HFF-Myc (cell line): ENCODE results near the gene LYRM4.

Source experiments
- DNase-seq: peaks from one replicate; pipeline ENCODE4 v3.0.0-alpha.2; 2011; ENCODE audit warnings: low read depth; ENCODE audit errors: extremely low read depth
- H3K4me3 ChIP-seq: replicated peaks from 2 replicates; pipeline ENCODE4 v1.5.1; 2011; ENCODE audit warnings: low read depth, mild to moderate bottlenecking, control low read depth, low read length
- CTCF ChIP-seq: IDR thresholded peaks from 2 replicates; pipeline ENCODE4 v1.5.1; 2012; ENCODE audit warnings: mild to moderate bottlenecking, low read depth, low read length, control low read depth; ENCODE audit errors: missing control alignments

LYRM4 gene

GRCh38 chr6:5103250-5103649, 157.5 kb downstream of the LYRM4 start:
- no peak for DNase-seq
- TF ChIP-seq CTCF = no peak
- no peak overlapping the region for H3K4me3 ChIP-seq

GRCh38 chr6:5102267-5102970, 158.3 kb downstream of the LYRM4 start:
- no peak for DNase-seq
- TF ChIP-seq CTCF = no peak
- H3K4me3 ChIP-seq = no peak overlapping the region

GRCh38 chr6:5100806-5101205, 159.9 kb downstream of the LYRM4 start:
- H3K4me3 ChIP-seq = no peak overlapping the region
- no peak for DNase-seq
- TF ChIP-seq CTCF = no peak

- TF ChIP-seq CTCF = no peak
- no peak overlapping the region for H3K4me3 ChIP-seq
- DNase-seq = no peak
These were observed 161.2 kb downstream of the LYRM4 start for GRCh38 chr6:5099537-5099936.

- no peak overlapping the region for H3K4me3 ChIP-seq
- no peak for TF ChIP-seq CTCF
These were observed 162.1 kb downstream of the LYRM4 start for GRCh38 chr6:5098501-5099270.

GRCh38 chr6:5096482-5096881, 164.3 kb downstream of the LYRM4 start:
- no peak overlapping the region for H3K4me3 ChIP-seq
- TF ChIP-seq CTCF = no peak
- no peak for DNase-seq

More at GRCh38 chr6:5098501-5099270, 162.1 kb downstream of the LYRM4 start:
- no peak for DNase-seq
